GM15510 (cell line): ENCODE results near the gene DGKB.

Experiments used
- POLR2A ChIP-seq: IDR thresholded peaks from 3 replicates; pipeline ENCODE4 v1.6.1; 2011; ENCODE audit warnings: borderline replicate concordance; ENCODE audit not compliant: insufficient read length; ENCODE audit errors: extremely low read depth

DGKB gene

DNA sequence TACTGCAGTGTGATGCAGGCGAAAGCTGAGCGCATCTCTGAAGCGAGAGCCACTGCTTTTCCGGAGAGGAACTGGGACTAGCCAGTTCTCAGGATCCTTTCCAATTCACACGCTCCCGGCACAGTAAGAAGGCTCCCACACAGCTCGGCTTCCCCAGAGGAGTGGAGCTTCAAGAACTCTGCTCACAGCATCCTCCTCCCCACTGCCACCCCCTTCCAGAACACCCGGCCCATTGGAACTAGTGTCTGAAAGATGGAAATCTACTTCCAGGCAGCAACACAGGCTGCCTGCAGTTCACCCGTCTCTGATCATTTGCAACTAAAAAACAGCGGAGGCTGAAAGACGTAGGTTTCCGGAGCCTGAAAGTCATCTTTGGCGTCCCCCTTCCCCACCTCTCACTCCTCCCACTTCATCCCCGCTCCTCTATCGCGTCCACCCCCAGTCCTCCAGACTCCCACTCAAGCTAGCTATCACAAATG is at the start of gene DGKB:
Gene DGKB (minus strand): TSS at position 163 of the 479 bp plus-strand sequence.
- no peak for TF ChIP-seq POLR2A

DNA sequence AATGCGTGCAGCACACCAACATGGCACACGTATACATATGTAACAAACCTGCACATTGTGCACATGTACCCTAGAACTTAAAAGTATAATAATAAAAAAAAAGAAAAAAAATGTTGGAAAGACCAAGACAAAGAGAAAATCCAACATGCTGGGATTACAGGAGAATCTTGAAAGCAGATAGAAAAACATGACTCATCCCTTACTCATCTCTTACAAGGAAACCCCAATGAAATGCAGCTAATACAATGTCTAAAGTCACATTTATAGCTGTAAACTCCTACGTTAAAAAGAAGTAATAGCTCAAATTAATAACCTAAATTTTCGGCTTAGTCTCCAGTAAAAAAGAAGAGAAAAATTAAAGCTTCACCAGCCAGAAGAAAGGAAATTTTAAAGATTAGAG is 47.5 kb upstream of the DGKB start:
- TF ChIP-seq POLR2A, result no peak

DNA sequence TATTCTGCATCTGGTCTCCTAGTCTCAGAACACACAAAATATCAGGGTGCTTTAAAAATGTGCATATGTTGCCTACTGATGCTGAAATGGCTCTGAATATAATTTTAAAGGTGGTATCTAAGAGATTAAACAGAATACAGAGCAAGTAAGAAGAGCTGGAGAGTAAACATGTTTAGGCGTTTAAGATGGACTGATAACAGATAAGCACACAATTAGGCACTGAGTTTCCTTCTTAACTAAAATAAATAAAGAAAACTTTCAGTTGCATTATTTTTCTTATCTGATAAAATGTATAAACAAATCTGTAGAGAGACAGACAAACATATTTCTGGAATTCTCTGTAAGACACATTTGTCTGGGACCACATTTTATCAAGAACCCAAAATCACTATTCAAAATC is 35.6 kb upstream of the DGKB start:
- no peak for TF ChIP-seq POLR2A

DNA sequence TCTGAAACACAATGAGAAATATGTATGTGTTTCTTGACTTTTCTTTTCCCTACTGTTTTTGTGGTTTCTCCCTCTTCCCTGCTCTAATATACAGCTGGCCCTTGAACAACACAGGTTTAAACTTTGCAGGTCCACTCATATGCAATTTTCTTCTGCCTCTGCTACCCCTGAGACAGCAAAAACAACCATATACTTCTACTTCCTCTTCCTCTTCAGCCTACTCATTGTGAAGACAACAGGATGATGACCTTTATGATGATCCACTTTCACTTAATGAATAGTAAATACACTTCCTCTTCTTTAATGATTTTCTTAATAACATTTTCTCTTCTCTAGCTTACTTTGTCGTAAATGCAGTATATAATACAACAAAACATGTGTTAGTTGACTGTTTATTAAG is 35.0 kb upstream of the DGKB start:
- no peak for TF ChIP-seq POLR2A

DNA sequence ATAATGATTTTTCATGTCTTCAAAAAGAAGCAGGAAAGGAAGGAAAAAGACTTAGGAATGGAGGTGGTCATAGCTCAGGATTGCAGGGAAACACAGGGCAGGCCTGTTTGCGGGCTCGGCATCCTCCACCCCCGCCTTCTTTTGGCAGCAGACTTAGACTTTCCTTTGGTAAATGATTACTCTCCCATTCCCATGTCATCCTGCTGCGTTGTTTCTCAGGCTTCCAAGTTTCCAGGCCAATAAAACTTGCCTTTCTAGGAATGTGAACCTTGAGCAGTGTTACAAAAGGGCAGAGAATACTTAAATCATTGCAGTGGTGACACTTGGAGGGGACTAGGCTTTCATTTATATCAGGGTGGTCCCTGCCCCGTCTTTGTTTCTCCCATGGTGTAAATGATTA is 34.0 kb upstream of the DGKB start:
- TF ChIP-seq POLR2A, result no peak

DNA sequence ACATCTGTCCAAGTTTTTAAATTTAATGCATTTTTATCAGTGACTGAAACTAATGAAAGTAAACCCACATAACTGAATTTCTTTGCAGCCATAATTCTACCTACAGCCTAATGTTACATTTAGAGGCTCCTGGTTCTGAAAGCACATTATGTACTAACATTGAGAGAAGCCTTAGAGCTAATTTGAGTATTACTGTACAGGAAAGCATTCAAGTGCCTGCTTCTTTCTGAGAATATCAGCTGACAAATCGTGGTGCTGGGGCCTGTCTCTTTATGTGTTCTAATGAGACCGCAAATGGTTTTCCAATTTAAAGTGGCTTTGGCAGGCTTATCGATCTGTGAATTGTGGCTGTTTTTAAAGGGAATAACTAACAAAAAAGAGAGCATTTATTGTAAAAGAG is 32.3 kb upstream of the DGKB start:
- TF ChIP-seq POLR2A, result no peak

DNA sequence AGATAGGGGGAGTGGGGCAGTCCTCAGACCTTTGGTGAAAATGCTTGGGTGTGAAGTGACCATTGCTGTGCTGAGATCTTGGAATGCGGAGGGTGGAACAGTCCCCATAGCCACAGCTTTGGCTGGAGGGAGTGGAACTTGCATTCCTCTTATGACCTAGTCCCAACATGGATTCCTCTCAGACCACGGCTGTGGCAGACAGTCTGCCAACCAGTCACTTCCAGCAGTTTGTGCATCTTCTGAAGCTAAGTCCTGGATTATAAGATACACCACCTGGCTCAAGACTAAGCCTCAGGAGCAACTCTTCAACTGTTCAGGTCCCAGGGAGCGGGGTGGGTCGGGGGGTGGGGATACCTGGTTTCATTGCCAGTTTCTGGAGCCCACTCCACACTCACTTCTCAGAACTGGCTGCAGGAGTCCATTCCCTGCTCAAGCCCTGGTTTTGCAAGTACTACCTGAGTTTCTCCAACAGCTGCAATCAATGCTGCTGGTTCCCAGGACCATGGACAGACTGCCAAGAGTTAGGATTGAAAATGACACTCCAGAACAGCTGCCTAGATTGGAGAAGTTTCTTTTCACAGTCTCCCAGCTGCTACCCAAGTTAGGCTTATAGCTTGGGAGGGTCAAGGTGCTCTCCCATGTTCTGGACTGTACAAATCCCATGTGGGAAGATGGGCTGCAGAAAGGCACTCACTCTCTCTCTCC is 29.1 kb upstream of the DGKB start:
- TF ChIP-seq POLR2A, result no peak

DNA sequence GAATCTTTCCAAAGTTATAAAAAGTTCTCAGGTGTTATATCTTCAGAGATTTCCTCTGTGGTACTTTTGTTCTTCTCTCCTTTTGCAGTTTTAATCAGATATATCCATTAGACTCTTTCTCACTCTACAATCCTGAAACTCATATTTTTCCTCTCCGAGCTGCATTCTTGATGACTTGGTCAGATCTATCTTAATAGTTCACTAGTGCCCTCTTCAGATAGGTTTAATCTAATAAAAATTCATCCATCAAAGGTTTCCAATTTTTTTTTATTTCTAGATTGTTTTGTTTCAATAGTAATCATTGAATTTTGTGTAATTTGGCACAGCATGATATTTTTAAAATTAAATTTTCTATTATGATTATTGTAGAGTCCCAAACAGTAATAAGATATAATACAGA is 21.8 kb upstream of the DGKB start:
- no peak for TF ChIP-seq POLR2A

DNA sequence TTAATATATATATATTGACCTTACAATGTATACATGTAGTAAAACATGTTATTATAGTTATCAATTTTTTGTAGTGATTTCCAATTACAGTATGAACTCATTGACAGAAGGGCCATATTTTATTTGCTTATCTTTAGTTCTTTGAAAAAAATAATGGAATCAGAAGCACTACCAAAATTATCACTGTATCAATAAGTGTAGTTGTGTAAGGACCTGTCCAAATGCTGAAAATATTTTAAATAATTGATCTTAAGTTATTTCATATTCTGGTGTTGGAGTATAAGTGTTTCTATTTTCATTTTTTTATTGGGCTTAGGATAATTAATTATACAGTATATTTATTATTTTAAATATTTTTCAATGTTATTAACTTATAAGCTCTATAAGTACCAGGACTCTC is 8.5 kb upstream of the DGKB start:
- no peak for TF ChIP-seq POLR2A

DNA sequence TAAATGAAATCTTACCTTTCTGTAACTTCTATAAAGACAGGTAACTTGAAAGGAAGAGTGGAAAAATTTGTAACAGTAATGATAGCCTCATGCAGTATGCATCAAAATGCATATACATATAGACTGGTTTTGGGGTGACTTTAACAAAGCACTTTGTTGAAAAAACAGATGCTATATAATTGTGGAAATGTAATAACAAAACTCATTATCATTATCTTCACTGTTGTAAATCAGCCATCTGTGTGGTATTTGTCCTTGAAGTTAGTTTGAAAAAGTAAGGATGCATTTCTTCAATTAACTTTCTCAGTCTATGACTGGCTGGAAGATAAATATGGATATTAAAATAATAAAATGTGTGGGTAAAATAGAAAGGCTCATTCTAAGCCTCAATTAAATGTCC is 6.1 kb upstream of the DGKB start:
- no peak for TF ChIP-seq POLR2A

DNA sequence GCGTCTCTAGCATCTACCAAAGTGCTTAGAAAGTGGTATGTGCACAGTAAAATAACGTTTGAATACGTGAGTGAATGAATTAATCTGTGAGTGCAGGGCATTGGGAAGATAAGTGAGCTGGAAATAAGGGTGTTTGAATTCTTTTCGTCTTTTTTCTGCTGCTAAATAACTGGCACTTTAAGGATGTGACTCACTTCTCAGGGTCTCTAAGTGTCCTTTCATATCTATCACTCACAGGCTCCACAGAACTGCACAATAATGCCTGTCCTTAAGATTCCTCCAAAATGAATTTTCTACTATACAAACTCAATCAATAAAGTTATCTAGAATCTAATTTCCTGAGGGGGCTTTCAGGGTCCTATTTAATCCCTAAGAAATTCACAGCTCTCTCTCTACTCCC is 3.2 kb upstream of the DGKB start:
- no peak for TF ChIP-seq POLR2A

DNA sequence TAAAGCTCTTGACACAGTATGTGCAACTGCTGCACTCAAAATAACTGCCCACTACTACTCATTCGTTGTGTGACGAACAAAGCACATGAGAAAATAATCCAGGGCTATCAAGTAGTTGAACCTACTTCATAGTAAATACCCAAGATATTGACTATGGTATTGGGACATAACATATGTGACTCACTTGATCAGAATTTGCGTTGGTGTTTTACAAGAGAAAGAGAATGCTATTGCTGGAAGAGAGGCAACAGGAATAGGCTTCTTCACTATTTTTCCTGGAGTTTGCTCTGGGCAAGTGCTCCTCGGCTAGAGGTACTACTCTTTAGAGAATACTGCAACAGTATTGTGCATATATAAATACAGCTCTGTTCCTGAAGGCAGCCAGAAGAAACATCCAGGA is 2.5 kb downstream of the DGKB start:
- no peak for TF ChIP-seq POLR2A

DNA sequence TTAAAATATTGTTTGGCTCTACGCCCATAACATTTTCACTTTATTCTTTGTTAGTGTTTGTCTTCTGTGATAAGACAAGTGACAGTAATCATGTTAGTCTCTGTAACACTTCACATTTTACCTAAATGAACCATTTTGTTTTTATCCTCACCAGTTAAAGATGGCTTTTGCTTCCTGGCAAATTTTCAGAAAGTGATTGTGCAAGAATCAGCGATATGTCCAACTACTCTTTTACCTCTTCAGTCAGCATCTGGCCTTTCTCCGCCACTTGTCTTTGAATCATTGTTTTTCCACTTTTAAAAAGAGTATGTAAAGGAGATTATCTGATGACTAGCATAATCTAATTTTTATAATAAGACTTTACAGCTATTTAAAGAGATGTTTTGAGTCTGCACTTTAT is 3.5 kb downstream of the DGKB start:
- no peak for TF ChIP-seq POLR2A

DNA sequence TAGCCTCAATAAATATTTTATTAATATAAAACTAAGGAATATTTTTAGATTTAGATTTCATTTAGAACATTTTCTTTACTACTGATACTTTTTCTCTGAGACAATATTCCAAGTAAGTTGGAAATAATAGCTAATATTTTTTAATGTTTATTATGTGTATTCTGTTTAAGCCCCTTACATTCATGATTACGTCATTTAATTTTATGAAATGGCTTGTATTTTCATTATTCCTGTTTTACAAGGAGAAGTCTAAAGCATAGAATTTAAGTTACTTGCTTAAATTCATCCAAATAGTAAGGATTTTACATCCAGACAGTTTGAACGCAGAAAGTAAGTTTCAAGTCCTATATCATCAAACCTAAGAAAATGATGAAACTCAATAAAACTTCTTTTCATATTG is 6.1 kb downstream of the DGKB start:
- TF ChIP-seq POLR2A, result no peak

DNA sequence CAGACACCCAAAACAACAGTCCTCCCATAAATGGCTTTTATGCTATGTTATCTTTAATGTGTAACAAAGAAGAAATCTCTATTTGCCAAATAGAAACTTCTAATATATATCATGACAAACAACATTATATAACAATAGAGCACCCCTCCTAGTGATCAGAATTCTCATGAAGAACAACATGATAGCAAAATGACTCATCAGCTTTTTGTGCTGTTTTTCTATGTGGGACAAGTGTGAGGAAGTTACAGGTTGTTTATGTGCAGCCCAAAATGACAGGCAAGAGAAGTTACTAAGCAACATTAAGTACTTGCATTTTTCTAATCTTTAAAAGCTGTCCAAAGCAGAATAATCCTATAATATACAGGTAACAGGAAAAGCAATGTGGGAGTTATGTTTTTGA is 7.7 kb downstream of the DGKB start:
- no peak for TF ChIP-seq POLR2A

DNA sequence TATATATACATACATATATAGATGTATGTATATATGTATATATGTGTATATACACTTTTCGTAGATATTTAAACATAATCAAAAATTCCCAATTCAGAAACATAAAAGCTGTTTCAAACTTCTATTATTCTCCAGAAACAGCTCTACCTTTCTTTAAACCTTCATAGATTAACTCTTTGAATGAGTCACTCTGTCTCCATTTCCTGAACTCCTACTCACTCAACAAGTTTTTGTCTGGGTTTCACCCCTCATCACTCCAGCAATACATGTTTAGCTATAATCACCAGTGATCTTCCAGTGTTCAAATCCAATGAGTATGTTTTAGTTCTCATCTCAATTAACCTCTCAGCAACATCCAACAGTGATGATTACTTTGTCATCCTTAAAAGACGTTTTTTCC is 9.6 kb downstream of the DGKB start:
- TF ChIP-seq POLR2A, result no peak

DNA sequence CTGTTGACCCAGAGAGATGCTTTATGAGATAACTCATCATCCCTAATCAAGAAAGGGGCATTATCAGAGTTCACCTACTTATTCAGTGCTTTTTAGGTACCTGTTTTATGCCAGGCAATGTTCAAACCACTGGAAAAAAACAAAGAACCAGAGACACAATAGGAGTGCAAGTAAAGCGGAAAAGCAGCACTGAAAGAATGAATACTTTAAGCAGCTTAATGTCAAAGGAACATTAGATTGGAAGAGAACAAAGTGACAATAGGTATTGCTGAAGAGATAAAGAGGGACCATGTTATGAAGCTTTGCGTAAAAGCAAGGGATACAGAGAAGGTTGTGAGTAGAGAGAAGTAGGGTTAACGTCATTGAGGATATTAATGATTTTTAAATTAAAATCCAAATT is 11.3 kb downstream of the DGKB start:
- no peak for TF ChIP-seq POLR2A
